Measurements from ENCODE around the gene LDLR.
"Not testable (repeated sequence)": the region's sequence is repeated elsewhere in the genome, so short reads cannot be mapped to it uniquely, and the experiment has no call there.

GRCh38 chr19:11103667-11104066 lies 14.4 kb downstream of the LDLR start:
- not testable (repeated sequence) for TF ChIP-seq CTCF (IDR thresholded peaks at IDR 0.05; ENCODE audit: insufficient read depth, low read depth, low read length); EZH2 (IDR thresholded peaks at IDR 0.05; ENCODE audit: insufficient read depth, low read length)

Data from astrocyte (in vitro differentiated cells and primary cell).